Measurements from ENCODE around the gene APBB3. TPM values are rescaled to one million over a fixed set of nuclear protein-coding genes. Genes with fewer than 3 reads are reported as not detected.

Gene APBB3
- total RNA-seq, 1 donor from 2014 or later = 16.7 TPM

GRCh38 chr5:140570058-140570457, 5.7 kb upstream of the APBB3 start:
- intact Hi-C loops (cut with DNase I) = no loop called here
- Histone ChIP-seq H3K4me1 (peaks cover 32% of the 10 kb centered on the region), H3K27ac (no peak overlapping the region), H3K9me3 (no peaks in the 10 kb centered on the region), H3K4me3 (no peak overlapping the region), H3K27me3 (no peaks in the 10 kb centered on the region), H3K36me3 (peaks cover 0 to 20% of the 10 kb centered on the region in 2 donors)
- DNase-seq (ENCODE audit: extremely low spot score in 2 of 2) = no peak
- no peak for TF ChIP-seq POLR2AphosphoS5 (IDR thresholded peaks at IDR 0.05; ENCODE audit: insufficient read depth in 1 of 2, low read depth in 1 of 2)
- no peak for TF ChIP-seq POLR2A (IDR thresholded peaks at IDR 0.05)
- no peak for TF ChIP-seq CTCF (IDR thresholded peaks at IDR 0.05)

DNA sequence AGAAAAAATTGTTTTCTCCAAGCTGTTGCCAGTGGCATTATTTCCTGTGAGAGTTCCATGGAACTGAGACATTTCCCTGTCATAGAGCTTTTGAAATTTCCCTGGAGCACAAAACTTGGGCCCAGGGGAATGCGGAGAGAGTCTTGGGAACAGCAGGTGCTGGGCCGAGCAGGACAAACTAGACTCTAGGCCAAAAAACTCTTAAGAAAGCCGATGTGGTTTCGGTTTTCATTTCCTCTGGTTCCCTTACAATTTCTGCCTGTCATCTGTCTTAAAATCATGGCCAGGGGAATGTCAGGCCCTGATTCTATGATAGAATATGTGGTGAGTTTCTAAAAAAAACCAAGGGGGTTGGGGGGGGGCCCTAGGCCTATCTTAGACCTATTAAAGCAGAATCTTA, 4.8 kb upstream of the APBB3 start:
- DNase-seq (ENCODE audit: extremely low spot score in 2 of 2) = no peak

GRCh38 chr5:140568443-140569063, 4.2 kb upstream of the APBB3 start:
- Histone ChIP-seq H3K36me3 (peaks cover 0 to 20% of the 10 kb centered on the region in 2 donors), H3K4me1 (peaks cover 38% of the 10 kb centered on the region), H3K27me3 (no peaks in the 10 kb centered on the region), H3K27ac (no peak overlapping the region), H3K4me3 (no peak overlapping the region), H3K9me3 (no peaks in the 10 kb centered on the region)
- no peak for TF ChIP-seq POLR2A (IDR thresholded peaks at IDR 0.05)
- no peak for TF ChIP-seq POLR2AphosphoS5 (IDR thresholded peaks at IDR 0.05; ENCODE audit: insufficient read depth in 1 of 2, low read depth in 1 of 2)
- no peak for TF ChIP-seq CTCF (IDR thresholded peaks at IDR 0.05)
- peak in 1 of 2 donors; percentile 94 for DNase-seq (ENCODE audit: extremely low spot score in 2 of 2)
- intact Hi-C loops (cut with DNase I) = loop anchor here (10.0 kb wide), 1 partner anchor 66 kb away; the partner anchor contains the start of genes CD14 and TMCO6

More for the DNA sequence above, 4.8 kb upstream of the APBB3 start:
- Histone ChIP-seq H3K27ac (no peak overlapping the region), H3K4me3 (no peak overlapping the region), H3K27me3 (no peaks in the 10 kb centered on the region), H3K36me3 (peaks cover 0 to 20% of the 10 kb centered on the region in 2 donors), H3K9me3 (no peaks in the 10 kb centered on the region), H3K4me1 (peaks cover 32% of the 10 kb centered on the region)
- no peak for TF ChIP-seq POLR2A (IDR thresholded peaks at IDR 0.05)
- TF ChIP-seq POLR2AphosphoS5 (IDR thresholded peaks at IDR 0.05; ENCODE audit: insufficient read depth in 1 of 2, low read depth in 1 of 2) = no peak
- no peak for TF ChIP-seq CTCF (IDR thresholded peaks at IDR 0.05)
- intact Hi-C loops (cut with DNase I) = loop anchor here (10.0 kb wide), 1 partner anchor 66 kb away; the partner anchor contains the start of genes CD14 and TMCO6

GRCh38 chr5:140567871-140568270, 3.5 kb upstream of the APBB3 start:
- Histone ChIP-seq H3K27me3 (no peaks in the 10 kb centered on the region), H3K36me3 (peaks cover 0 to 20% of the 10 kb centered on the region in 2 donors), H3K4me3 (no peak overlapping the region), H3K27ac (no peak overlapping the region), H3K9me3 (no peaks in the 10 kb centered on the region), H3K4me1 (peaks cover 44% of the 10 kb centered on the region)
- intact Hi-C loops (cut with DNase I) = loop anchor here (10.0 kb wide), 1 partner anchor 67 kb away; the partner anchor contains the start of genes CD14 and TMCO6
- no peak for DNase-seq (ENCODE audit: extremely low spot score in 2 of 2)
- TF ChIP-seq POLR2AphosphoS5 (IDR thresholded peaks at IDR 0.05; ENCODE audit: insufficient read depth in 1 of 2, low read depth in 1 of 2) (no peak), POLR2A (IDR thresholded peaks at IDR 0.05) (no peak), CTCF (IDR thresholded peaks at IDR 0.05) (no peak)

Measured in vagina (tissue), 2 donors.